ENCODE results near the gene ACOT7.

ACOT7 gene

GRCh38 chr1:6262555-6263420, 130.8 kb downstream of the ACOT7 start:
- DNase-seq, result no peak

- DNase-seq, result no peak
Observed at GRCh38 chr1:6261615-6261995, 132.0 kb downstream of the ACOT7 start.

- DNase-seq, result no peak
Observed at GRCh38 chr1:6260961-6261614, 132.5 kb downstream of the ACOT7 start, which contains the start of gene GPR153. TSS of gene GPR153 (minus strand) at chr1:6261098. CDS start at chr1:6254905, 6,193 bp downstream.

GRCh38 chr1:6260433-6260934, 133.1 kb downstream of the ACOT7 start:
- no peak for DNase-seq

- DNase-seq, result no peak
Observed at GRCh38 chr1:6259491-6260362, 133.8 kb downstream of the ACOT7 start.

GRCh38 chr1:6258675-6259074, 134.9 kb downstream of the ACOT7 start:
- DNase-seq, result no peak

GRCh38 chr1:6257541-6258069, 136.0 kb downstream of the ACOT7 start:
- no peak for DNase-seq

GRCh38 chr1:6256645-6257044, 136.9 kb downstream of the ACOT7 start:
- no peak for DNase-seq

GRCh38 chr1:6254691-6255090, 138.9 kb downstream of the ACOT7 start:
- no peak for DNase-seq

- DNase-seq, result no peak
Observed at GRCh38 chr1:6253380-6253779, 140.2 kb downstream of the ACOT7 start.

- no peak for DNase-seq
Observed at GRCh38 chr1:6252374-6252710, 141.2 kb downstream of the ACOT7 start.

GRCh38 chr1:6251681-6252373, 141.7 kb downstream of the ACOT7 start:
- DNase-seq, result no peak

GRCh38 chr1:6251233-6251632, 142.3 kb downstream of the ACOT7 start:
- DNase-seq, result no peak

- no peak for DNase-seq
Observed at GRCh38 chr1:6249739-6250689, 143.6 kb downstream of the ACOT7 start.

- DNase-seq, result no peak
Observed at GRCh38 chr1:6248932-6249738, 144.4 kb downstream of the ACOT7 start.

GRCh38 chr1:6248161-6248776, 145.3 kb downstream of the ACOT7 start:
- DNase-seq, result no peak

GRCh38 chr1:6247651-6248050, 145.9 kb downstream of the ACOT7 start:
- no peak for DNase-seq

GRCh38 chr1:6246497-6247467, 146.8 kb downstream of the ACOT7 start:
- DNase-seq, result peak; percentile 40
